ENCODE data around the gene TWSG1.

GRCh38 chr18:9340472-9340871 is 5.9 kb downstream of the TWSG1 start:
- TF ChIP-seq REST (IDR thresholded peaks at IDR 0.05; ENCODE audit: borderline replicate concordance) (no peak), EP300 (conservative IDR thresholded peaks at IDR 0.05; ENCODE audit: poor library complexity, severe bottlenecking) (no peak), CTCF (IDR thresholded peaks at IDR 0.05; ENCODE audit: poor library complexity, severe bottlenecking) (no peak)

Data from neural cell (in vitro differentiated cells).